ENCODE measurements around the gene ARHGEF35.
"Not testable (repeated sequence)": the region's sequence is repeated elsewhere in the genome, so short reads cannot be mapped to it uniquely, and the experiment has no call there.

The ARHGEF35 gene

GRCh38 chr7:144217200-144217599 lies 21.6 kb upstream of the ARHGEF35 start:
- H3K4me1 ChIP-seq (ENCODE audit: control insufficient read depth, insufficient read depth, low read length); H3K27ac ChIP-seq (ENCODE audit: low read depth, low read length); H3K27me3 ChIP-seq (ENCODE audit: control insufficient read depth, insufficient read depth, low read length); H3K9ac ChIP-seq (ENCODE audit: low read length); H3K4me3 ChIP-seq (ENCODE audit: low read depth, low read length); H3K36me3 ChIP-seq (ENCODE audit: control insufficient read depth, insufficient read depth, low read length); H3K9me3 ChIP-seq (ENCODE audit: control insufficient read depth, insufficient read depth, low read depth, low read length): not testable (repeated sequence)

- H3K4me3 ChIP-seq (ENCODE audit: low read depth, low read length); H3K9ac ChIP-seq (ENCODE audit: low read length); H3K27ac ChIP-seq (ENCODE audit: low read depth, low read length); H3K27me3 ChIP-seq (ENCODE audit: control insufficient read depth, insufficient read depth, low read length); H3K9me3 ChIP-seq (ENCODE audit: control insufficient read depth, insufficient read depth, low read depth, low read length); H3K36me3 ChIP-seq (ENCODE audit: control insufficient read depth, insufficient read depth, low read length); H3K4me1 ChIP-seq (ENCODE audit: control insufficient read depth, insufficient read depth, low read length): not testable (repeated sequence)
Observed at GRCh38 chr7:144205306-144205705, 9.7 kb upstream of the ARHGEF35 start.

GRCh38 chr7:144203086-144203485 lies 7.5 kb upstream of the ARHGEF35 start:
- not testable (repeated sequence) for H3K27me3 ChIP-seq (ENCODE audit: control insufficient read depth, insufficient read depth, low read length); H3K9ac ChIP-seq (ENCODE audit: low read length); H3K27ac ChIP-seq (ENCODE audit: low read depth, low read length); H3K4me3 ChIP-seq (ENCODE audit: low read depth, low read length); H3K4me1 ChIP-seq (ENCODE audit: control insufficient read depth, insufficient read depth, low read length); H3K36me3 ChIP-seq (ENCODE audit: control insufficient read depth, insufficient read depth, low read length); H3K9me3 ChIP-seq (ENCODE audit: control insufficient read depth, insufficient read depth, low read depth, low read length)

GRCh38 chr7:144201978-144202377 lies 6.3 kb upstream of the ARHGEF35 start:
- not testable (repeated sequence) for H3K27me3 ChIP-seq (ENCODE audit: control insufficient read depth, insufficient read depth, low read length); H3K4me3 ChIP-seq (ENCODE audit: low read depth, low read length); H3K9ac ChIP-seq (ENCODE audit: low read length); H3K27ac ChIP-seq (ENCODE audit: low read depth, low read length); H3K9me3 ChIP-seq (ENCODE audit: control insufficient read depth, insufficient read depth, low read depth, low read length); H3K36me3 ChIP-seq (ENCODE audit: control insufficient read depth, insufficient read depth, low read length); H3K4me1 ChIP-seq (ENCODE audit: control insufficient read depth, insufficient read depth, low read length)

- not testable (repeated sequence) for H3K36me3 ChIP-seq (ENCODE audit: control insufficient read depth, insufficient read depth, low read length); H3K9ac ChIP-seq (ENCODE audit: low read length); H3K27me3 ChIP-seq (ENCODE audit: control insufficient read depth, insufficient read depth, low read length); H3K4me3 ChIP-seq (ENCODE audit: low read depth, low read length); H3K4me1 ChIP-seq (ENCODE audit: control insufficient read depth, insufficient read depth, low read length); H3K9me3 ChIP-seq (ENCODE audit: control insufficient read depth, insufficient read depth, low read depth, low read length); H3K27ac ChIP-seq (ENCODE audit: low read depth, low read length)
Observed at GRCh38 chr7:144198934-144199333, 3.3 kb upstream of the ARHGEF35 start.

- H3K4me3 ChIP-seq (ENCODE audit: low read depth, low read length); H3K27ac ChIP-seq (ENCODE audit: low read depth, low read length); H3K27me3 ChIP-seq (ENCODE audit: control insufficient read depth, insufficient read depth, low read length); H3K36me3 ChIP-seq (ENCODE audit: control insufficient read depth, insufficient read depth, low read length); H3K4me1 ChIP-seq (ENCODE audit: control insufficient read depth, insufficient read depth, low read length); H3K9ac ChIP-seq (ENCODE audit: low read length); H3K9me3 ChIP-seq (ENCODE audit: control insufficient read depth, insufficient read depth, low read depth, low read length): not testable (repeated sequence)
Observed at GRCh38 chr7:144194453-144194852, 1.2 kb downstream of the ARHGEF35 start.

- not testable (repeated sequence) for H3K9me3 ChIP-seq (ENCODE audit: control insufficient read depth, insufficient read depth, low read depth, low read length); H3K9ac ChIP-seq (ENCODE audit: low read length); H3K36me3 ChIP-seq (ENCODE audit: control insufficient read depth, insufficient read depth, low read length); H3K4me3 ChIP-seq (ENCODE audit: low read depth, low read length); H3K27me3 ChIP-seq (ENCODE audit: control insufficient read depth, insufficient read depth, low read length); H3K27ac ChIP-seq (ENCODE audit: low read depth, low read length); H3K4me1 ChIP-seq (ENCODE audit: control insufficient read depth, insufficient read depth, low read length)
Observed at GRCh38 chr7:144193782-144194181, 1.9 kb downstream of the ARHGEF35 start.

- not testable (repeated sequence) for H3K36me3 ChIP-seq (ENCODE audit: control insufficient read depth, insufficient read depth, low read length); H3K9ac ChIP-seq (ENCODE audit: low read length); H3K9me3 ChIP-seq (ENCODE audit: control insufficient read depth, insufficient read depth, low read depth, low read length); H3K4me1 ChIP-seq (ENCODE audit: control insufficient read depth, insufficient read depth, low read length); H3K27me3 ChIP-seq (ENCODE audit: control insufficient read depth, insufficient read depth, low read length); H3K27ac ChIP-seq (ENCODE audit: low read depth, low read length); H3K4me3 ChIP-seq (ENCODE audit: low read depth, low read length)
Observed at GRCh38 chr7:144188578-144189171, 7.0 kb downstream of the ARHGEF35 start.

GRCh38 chr7:144187848-144188247 lies 7.8 kb downstream of the ARHGEF35 start:
- H3K27me3 ChIP-seq (ENCODE audit: control insufficient read depth, insufficient read depth, low read length); H3K9me3 ChIP-seq (ENCODE audit: control insufficient read depth, insufficient read depth, low read depth, low read length); H3K9ac ChIP-seq (ENCODE audit: low read length); H3K27ac ChIP-seq (ENCODE audit: low read depth, low read length); H3K4me1 ChIP-seq (ENCODE audit: control insufficient read depth, insufficient read depth, low read length); H3K36me3 ChIP-seq (ENCODE audit: control insufficient read depth, insufficient read depth, low read length); H3K4me3 ChIP-seq (ENCODE audit: low read depth, low read length): not testable (repeated sequence)

- not testable (repeated sequence) for H3K27me3 ChIP-seq (ENCODE audit: control insufficient read depth, insufficient read depth, low read length); H3K4me3 ChIP-seq (ENCODE audit: low read depth, low read length); H3K9ac ChIP-seq (ENCODE audit: low read length); H3K27ac ChIP-seq (ENCODE audit: low read depth, low read length); H3K4me1 ChIP-seq (ENCODE audit: control insufficient read depth, insufficient read depth, low read length); H3K36me3 ChIP-seq (ENCODE audit: control insufficient read depth, insufficient read depth, low read length); H3K9me3 ChIP-seq (ENCODE audit: control insufficient read depth, insufficient read depth, low read depth, low read length)
Observed at GRCh38 chr7:144183166-144183565, 12.5 kb downstream of the ARHGEF35 start, which contains the start of gene CTAGE4. CTAGE4 (plus strand) TSS chr7:144183466; CDS start chr7:144183504, 38 bp downstream.

- not testable (repeated sequence) for H3K36me3 ChIP-seq (ENCODE audit: control insufficient read depth, insufficient read depth, low read length); H3K27ac ChIP-seq (ENCODE audit: low read depth, low read length); H3K9ac ChIP-seq (ENCODE audit: low read length); H3K27me3 ChIP-seq (ENCODE audit: control insufficient read depth, insufficient read depth, low read length); H3K9me3 ChIP-seq (ENCODE audit: control insufficient read depth, insufficient read depth, low read depth, low read length); H3K4me3 ChIP-seq (ENCODE audit: low read depth, low read length); H3K4me1 ChIP-seq (ENCODE audit: control insufficient read depth, insufficient read depth, low read length)
Observed at GRCh38 chr7:144179165-144179479, 16.5 kb downstream of the ARHGEF35 start.

All from HUES6 (cell line).